Femur (tissue), 1 donor: ENCODE measurements around the gene GSE1.

Experiments used
- DNase-seq: peaks from one replicate; pipeline ENCODE4 v3.0.0-alpha.2; 2017

The GSE1 gene

DNA sequence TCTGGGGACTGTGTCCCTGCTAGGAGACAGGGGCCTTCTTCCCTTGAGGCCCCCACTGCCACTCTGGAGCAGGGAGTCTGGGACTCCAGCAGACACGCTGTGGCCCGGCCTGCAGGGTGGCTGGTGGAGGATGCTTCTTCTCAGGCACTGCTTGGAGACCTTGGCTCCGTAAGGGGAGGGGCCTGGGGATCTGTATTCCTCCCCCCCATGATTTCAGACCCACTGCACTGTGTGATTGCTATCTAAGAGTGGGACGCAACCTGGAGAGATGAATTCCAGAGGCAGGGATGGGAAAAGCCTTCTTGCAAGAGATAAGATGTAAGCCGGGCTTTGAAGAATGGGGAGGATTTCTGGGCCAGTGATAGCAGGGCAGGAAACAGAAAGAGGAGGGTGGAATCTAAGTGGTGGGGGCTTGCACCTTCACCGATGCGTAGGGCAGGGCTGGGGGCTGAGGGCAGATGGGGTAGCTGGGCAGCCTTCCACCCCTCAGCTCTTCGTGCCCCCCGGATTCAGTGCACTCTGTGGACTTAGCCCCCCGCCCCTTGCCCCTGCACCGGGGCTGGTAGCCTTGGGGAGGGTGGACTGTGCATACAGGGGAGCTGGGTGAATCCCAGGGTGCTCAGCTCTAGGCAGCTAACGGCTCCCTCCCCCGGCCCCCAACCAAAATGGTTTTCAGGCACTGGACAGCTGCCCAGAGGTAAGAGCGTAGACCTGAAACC, 5.2 kb upstream of the GSE1 start:
- no peak for DNase-seq

- DNase-seq: no peak
These were observed 4.6 kb upstream of the GSE1 start for GRCh38 chr16:85608515-85608885.

GRCh38 chr16:85608887-85609286, 4.2 kb upstream of the GSE1 start:
- no peak for DNase-seq

DNA sequence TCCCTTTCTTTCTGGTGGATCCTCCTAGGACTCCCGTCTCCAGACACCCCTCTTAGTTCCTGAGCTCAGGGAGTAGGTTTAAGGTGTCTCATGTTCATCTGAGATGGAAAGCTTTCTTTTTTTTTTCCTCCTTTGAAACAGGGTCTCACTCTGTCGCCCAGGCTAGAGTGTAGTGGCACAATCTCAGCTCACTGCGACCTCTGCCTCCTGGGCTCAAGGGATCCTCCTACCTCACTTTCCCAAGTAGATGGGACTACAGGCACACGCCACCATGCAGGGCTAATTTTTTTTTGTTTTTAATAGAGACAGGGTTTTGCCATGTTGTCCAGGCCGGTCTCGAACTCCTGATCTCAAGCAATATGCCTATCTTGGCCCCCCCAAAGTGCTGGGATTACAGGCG, 3.6 kb upstream of the GSE1 start:
- DNase-seq: no peak

DNA sequence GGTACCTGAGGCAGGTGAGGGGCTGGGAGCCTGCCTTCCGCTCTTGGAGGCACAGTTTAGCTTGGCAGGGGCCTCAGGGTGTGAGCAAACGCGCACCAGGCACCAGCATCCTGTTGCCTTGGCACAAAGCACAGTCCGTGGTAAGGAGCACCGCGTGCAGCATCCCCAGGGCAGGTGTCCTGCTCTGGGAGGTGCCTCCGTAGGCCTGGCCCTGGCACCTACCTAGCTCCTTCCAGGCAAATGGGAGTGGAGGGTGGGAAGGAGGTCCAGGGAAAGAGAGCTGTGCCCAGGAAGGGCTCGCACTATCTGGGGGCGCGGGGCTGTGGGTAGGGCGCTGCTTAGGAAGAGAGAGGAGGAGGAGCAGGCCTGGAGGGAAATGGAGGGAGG, 3.1 kb upstream of the GSE1 start:
- no peak for DNase-seq

DNA sequence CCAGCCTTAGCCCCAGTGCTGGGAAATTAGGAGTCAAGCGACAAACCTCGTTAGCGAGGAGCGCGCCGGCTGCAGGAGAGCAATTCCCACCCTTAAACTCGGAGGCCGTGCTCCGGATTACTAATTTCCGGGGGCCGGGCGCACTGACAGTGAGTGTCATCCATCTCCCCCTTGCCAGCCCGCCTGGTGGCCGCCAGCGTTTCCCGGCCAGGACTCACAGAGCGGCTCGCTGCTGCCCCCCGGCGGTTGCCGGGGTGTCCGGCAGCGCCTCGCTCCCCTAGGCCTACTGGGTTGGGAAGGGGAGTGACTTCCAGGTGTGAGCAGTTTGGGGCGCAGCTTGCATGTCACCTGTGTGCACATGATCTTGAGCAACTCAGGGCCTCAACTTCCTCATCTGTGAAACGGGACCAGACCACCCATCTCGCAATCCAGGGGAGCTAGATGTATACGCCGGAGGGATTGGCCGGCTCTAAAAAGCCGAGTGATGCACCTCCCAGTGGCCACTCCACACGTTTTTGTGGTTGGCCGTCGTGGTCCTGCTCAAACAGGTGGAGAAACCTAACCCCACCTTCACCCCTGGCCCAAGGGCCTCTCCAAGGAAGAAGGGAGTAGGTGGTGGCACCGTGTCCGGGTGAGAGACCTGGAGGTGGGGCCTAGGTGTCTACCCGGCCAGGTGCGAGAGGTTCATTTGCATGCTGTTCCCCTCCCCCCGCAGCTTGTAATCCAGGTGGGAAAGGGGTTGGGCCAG, 2.5 kb upstream of the GSE1 start:
- peak; percentile 93 for DNase-seq

DNA sequence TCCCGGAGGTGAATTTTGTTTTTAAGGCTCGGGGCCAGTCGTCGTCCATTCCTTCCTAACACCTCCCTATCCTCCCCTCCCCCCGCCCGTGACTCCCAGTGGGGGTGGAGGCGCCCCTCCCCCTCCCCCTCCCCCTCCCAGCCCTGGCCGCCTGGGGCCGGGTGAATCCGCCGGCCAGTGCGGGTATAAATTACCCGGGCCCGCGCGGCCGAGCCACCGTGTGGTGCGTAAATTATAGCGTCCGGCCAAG, 2.0 kb upstream of the GSE1 start:
- DNase-seq: no peak

GRCh38 chr16:85611444-85612190, 1.5 kb upstream of the GSE1 start:
- peak; percentile 88 for DNase-seq

DNA sequence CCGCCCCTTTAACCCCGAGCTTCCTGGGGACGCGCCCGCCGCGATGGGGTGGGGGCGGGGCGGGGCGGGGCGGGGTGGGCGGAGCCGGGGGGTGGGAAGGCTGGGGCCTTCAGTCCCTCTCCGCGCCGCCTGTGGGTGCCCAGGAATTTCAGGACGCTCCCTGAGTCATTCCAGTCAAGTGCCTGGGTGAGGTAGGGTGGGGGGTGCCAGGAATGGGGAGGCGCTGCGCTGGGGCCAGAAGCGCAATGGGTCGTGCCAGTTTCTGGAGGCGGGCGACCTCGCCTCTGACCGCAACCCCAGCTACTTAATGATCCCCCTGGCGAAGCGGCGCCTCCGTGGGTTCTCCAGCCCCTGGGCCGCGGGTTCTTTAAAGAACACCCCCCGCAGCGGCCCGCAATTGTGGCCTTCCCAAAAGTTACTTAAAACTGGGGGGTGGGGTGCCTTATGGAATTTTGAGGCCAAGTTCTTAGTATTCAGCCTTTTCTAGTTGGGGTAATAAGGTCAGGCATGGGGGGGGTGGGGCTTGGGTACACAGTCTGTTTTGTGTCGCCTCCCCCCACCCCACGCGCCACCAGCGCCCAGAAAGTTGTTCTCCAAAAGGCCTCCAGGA, 826 bp upstream of the GSE1 start:
- peak; percentile 74 for DNase-seq

GRCh38 chr16:85613604-85614337, 649 bp downstream of the GSE1 start:
- DNase-seq: peak; percentile 74

- no peak for DNase-seq
These were observed 1.4 kb downstream of the GSE1 start for GRCh38 chr16:85614338-85615013.

DNA sequence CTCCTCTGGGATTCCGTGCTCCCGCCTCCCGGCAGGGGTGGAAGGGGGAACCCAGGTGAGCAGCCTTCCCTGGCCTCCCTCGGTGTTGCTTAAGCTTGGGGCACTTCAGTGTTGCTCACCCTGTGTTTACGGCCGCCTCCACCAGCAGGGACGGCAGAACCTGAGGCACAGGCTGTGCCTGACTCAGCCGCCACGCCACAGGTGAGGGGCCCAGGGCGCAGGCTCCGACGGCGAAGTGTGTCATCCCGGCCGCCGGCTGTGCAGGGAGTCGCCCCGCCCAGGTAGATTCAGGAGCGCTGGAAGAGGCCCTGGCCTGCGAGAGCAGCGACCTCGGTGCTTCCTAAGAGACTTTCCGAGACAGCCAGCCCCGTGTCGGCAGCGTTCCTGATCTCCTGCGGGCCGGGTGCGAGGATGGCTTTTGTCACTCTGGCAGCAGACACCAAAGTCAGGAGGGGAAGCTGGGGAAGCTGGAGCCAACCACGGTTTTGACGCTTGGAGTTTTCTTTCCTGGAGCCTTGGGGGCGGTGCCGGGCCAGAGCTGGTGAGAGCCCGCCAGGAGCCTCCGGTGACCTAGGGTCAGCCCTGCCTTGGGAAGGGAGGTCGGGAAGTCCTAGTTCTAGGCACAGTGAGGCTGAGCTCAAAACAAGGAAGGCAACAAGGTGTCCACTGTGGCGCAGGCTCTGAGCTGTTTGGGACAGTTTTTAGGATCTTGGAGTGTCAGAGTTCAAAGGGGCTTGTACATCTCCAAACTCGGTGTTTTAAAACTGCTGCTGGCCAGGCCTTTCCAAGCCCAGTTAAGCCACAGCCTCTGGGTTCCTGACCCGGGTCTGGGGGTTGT, 2.1 kb downstream of the GSE1 start:
- peak; percentile 49 for DNase-seq

DNA sequence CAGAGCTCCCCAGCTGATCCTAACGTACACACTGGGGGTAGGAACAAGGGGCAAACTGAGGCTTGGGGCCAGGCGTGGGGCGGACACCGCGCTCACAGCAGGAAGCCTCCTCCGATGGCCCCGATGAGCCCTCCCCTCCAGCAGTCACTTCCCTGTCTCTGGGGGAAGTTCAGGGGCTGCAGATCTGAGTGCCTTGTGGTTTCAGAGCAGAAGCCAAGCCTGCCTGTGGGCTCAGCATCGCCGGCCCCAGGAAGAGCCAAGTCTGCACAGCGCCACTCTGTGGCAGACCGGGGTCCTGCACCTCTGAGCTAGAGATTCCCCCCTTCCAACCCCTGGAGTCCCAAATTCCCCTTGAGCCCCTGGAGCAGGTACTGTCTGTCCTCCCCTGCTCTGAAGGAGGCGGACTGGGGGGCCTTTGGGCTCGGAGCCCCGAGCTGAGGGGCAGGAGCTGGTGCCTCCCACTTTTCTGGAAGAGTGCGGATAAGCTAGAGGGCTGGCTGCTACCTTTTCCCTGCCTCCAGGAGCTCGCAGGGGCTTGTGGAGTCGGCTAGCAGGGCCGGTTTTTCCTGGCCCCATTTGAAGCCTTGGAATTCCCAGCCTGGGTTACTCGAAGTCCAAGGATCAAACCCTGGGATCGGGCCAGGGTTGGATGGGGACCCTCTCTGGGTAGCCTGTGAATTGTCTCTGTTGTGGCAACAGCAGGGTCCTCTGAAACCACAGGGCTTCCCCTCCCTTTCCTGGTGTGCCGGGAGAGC, 2.9 kb downstream of the GSE1 start:
- peak; percentile 88 for DNase-seq

DNA sequence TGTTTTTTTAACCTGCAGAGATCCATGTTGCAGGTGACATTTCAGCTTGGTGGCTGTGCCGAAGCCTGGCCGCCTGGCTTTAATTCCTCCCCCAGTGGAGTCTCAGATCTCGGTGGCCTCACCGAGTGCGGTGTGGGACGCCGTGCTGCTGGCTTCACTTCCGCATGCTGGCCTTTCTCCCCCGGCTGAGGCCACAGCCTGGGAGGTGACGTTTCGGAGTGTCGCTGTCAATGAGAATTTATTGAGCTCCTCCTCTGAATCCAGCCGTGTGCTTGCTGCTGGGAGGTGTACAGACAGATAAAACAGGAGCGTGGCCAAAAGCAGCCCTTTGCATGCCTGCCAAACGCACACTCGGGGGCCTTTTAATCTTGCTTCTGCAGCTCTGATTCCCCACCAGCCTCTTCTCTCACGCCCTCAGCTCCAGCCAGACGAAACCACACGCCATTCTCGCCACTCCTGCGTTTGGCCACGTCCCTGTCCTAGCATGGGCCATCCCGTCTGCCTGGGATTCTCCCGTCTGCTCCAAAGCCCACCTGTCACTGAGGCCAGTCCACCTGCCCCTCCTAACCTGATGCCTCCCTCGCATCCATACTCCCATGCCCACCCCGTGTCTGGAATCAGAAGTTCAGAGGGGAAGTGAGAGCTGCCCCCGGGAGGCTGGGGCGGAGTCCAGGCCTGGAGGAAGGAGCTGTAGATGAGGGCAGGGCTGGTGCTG, 3.6 kb downstream of the GSE1 start:
- DNase-seq: peak; percentile 60

- no peak for DNase-seq
These were observed 4.8 kb downstream of the GSE1 start for GRCh38 chr16:85617948-85618347.

GRCh38 chr16:85618521-85618920, 5.4 kb downstream of the GSE1 start:
- no peak for DNase-seq

GRCh38 chr16:85619101-85619891, 6.2 kb downstream of the GSE1 start:
- DNase-seq: no peak

DNA sequence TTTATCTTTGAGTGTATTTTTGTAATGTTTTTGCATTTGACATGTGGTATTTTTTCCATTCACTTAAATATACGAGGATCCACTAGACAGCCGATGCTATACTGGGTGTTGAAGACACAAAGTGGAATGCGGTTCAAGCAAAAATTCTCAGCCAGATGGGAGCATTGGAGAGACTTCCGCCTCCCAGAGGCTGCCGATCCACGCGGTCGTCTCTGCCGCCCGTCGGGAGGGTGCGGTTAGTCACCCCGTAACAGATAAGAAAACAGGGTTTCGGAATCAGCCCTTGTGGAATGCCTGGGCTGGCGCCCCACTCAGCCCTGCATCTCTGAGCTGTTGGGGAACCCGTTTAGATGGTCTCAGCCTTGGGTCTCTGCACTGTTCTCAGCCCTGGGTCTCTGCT, 7.3 kb downstream of the GSE1 start:
- no peak for DNase-seq
